Naive thymus-derived CD4-positive, alpha-beta T cell (primary cell): ENCODE data around the gene FAM117A. TPM values are rescaled to one million over a fixed set of nuclear protein-coding genes. Genes with fewer than 3 reads are reported as not detected.

ENCODE experiments used
- ATAC-seq: fragments of 150-1000 bp; cut with Tn5 transposase; 2 replicates; pipeline ENCODE4 v1.10.0; 2021; ENCODE audit warnings: mild to moderate bottlenecking, moderate library complexity
- CTCF ChIA-PET: fragments of 350-600 bp; sonication (Branson Sonifier 250); formaldehyde crosslinking; loops from one replicate; lab custom pipeline; 2021; ENCODE audit warnings: antibody characterized with exemption; lab: Charles Lee
- POLR2A ChIA-PET: fragments of 350-600 bp; sonication (Branson Sonifier 250); formaldehyde crosslinking; loops from one replicate; lab custom pipeline; 2021; ENCODE audit warnings: antibody characterized with exemption, inconsistent platforms; lab: Charles Lee
- DNase-seq, 9 donors: peaks; one replicate each; pipeline versions ENCODE4 v3.0.0 to v3.0.0-alpha.2; 2020 to 2022; ENCODE audit warnings: mixed read lengths in 1 of 9
- H3K27ac ChIP-seq: one replicate; pipeline ENCODE4 v1.7.0; 2013; ENCODE audit warnings: mild to moderate bottlenecking, low read depth, low read length, moderate library complexity
- H3K27me3 ChIP-seq, 2 donors: one replicate each; pipeline ENCODE4 v1.7.0; 2013; ENCODE audit warnings: low read length in 2 of 2, mild to moderate bottlenecking in 2 of 2, moderate library complexity in 2 of 2; ENCODE audit not compliant: control insufficient read depth in 2 of 2, insufficient read depth in 2 of 2
- H3K36me3 ChIP-seq, 3 experiments: 1 replicate in 2 of 3; 2 replicates in 1 of 3; pipeline ENCODE4 v1.7.0; 2013; ENCODE audit warnings: low read length in 3 of 3, mild to moderate bottlenecking in 3 of 3, moderate library complexity in 1 of 3; ENCODE audit not compliant: insufficient read depth in 3 of 3, control insufficient read depth in 2 of 3
- H3K4me1 ChIP-seq, 2 donors: one replicate each; pipeline ENCODE4 v1.7.0; 2013; ENCODE audit warnings: low read length in 2 of 2, mild to moderate bottlenecking in 2 of 2, moderate library complexity in 1 of 2; ENCODE audit not compliant: control insufficient read depth in 2 of 2, insufficient read depth in 2 of 2
- H3K4me3 ChIP-seq: 2 replicates; pipeline ENCODE4 v1.7.0; 2013; ENCODE audit warnings: mild to moderate bottlenecking, low read length
- H3K9me3 ChIP-seq, 3 experiments: 1 replicate in 2 of 3; 2 replicates in 1 of 3; pipeline ENCODE4 v1.7.0; 2013; ENCODE audit warnings: low read length in 3 of 3; ENCODE audit not compliant: control insufficient read depth in 2 of 3
- H3K27ac Mint-ChIP-seq, 9 donors: one replicate each; pipeline ENCODE4 v1.8.0; 2020 to 2022; ENCODE audit warnings: mixed read lengths in 9 of 9, mild to moderate bottlenecking in 8 of 9, moderate library complexity in 5 of 9, inconsistent platforms in 2 of 9
- H3K27me3 Mint-ChIP-seq, 5 donors: one replicate each; pipeline ENCODE4 v1.8.0; 2021 to 2022; ENCODE audit warnings: mixed read lengths in 5 of 5, mild to moderate bottlenecking in 1 of 5
- H3K36me3 Mint-ChIP-seq, 5 donors: one replicate each; pipeline ENCODE4 v1.8.0; 2020 to 2022; ENCODE audit warnings: mixed read lengths in 5 of 5, mild to moderate bottlenecking in 3 of 5, inconsistent platforms in 1 of 5
- H3K4me1 Mint-ChIP-seq, 7 donors: one replicate each; pipeline ENCODE4 v1.8.0; 2020 to 2022; ENCODE audit warnings: mixed read lengths in 7 of 7, mild to moderate bottlenecking in 3 of 7, inconsistent platforms in 1 of 7
- H3K4me3 Mint-ChIP-seq, 10 donors: one replicate each; pipeline ENCODE4 v1.8.0; 2020 to 2022; ENCODE audit warnings: mild to moderate bottlenecking in 10 of 10, mixed read lengths in 10 of 10, moderate library complexity in 6 of 10, inconsistent platforms in 2 of 10
- H3K9me3 Mint-ChIP-seq, 11 donors: one replicate each; pipeline ENCODE4 v1.8.0; 2020 to 2022; ENCODE audit warnings: mixed read lengths in 11 of 11, mild to moderate bottlenecking in 4 of 11, inconsistent platforms in 1 of 11, moderate library complexity in 1 of 11
- intact Hi-C, 2 donors: fragments of 100-400 bp; cut with micrococcal nuclease; formaldehyde crosslinking; loops; one replicate each; pipeline ENCODE4 v1.15.1; 2023
- polyA plus RNA-seq, 2 donors: library from polyadenylated mRNA; unstranded; fragments of 300-500 nt; fragmentation: Illumina TruSeq; gene quantifications; one replicate each; pipeline ENCODE4 v1.2.3, GENCODE V29; 2021
- total RNA-seq, 6 experiments: library from RNA in 5 of 6; stranded (reverse) in 5 of 6; gene quantifications; 1 replicate in 5 of 6; 2 replicates in 1 of 6; pipeline ENCODE4 v1.2.3 and lab custom pipeline; 2021 to 2026

FAM117A gene
- total and polyA plus RNA-seq, 7 experiments from 2014 or later = 31.8 to 99.1 (median 58.5) TPM

- ChIA-PET CTCF (interaction anchor here (0.5 to 2.1 kb wide), 4 partner anchors 9 to 143 kb away, joined by 4 to 8 read pairs (median 6); partner anchors contain the start of gene SLC35B1), POLR2A (interaction anchor here (1.1 to 2.8 kb wide), 4 partner anchors 11 to 64 kb away, joined by 3 to 9 read pairs (median 5); partner anchors contain the start of gene FAM117A)
- intact Hi-C loops = loop anchor here in 1 of 2 donors (5.0 kb wide), 3 partner anchors 68 to 203 kb away; partner anchors contain the start of gene NGFR
- peaks cover 4 to 22% (median 11%) of the 10 kb centered on the region in 5 donors for H3K36me3 Mint-ChIP-seq
- ATAC-seq (no peak), DNase-seq (no peak)
- H3K4me3 Mint-ChIP-seq = no peak overlapping the region
- no peak overlapping the region for H3K4me3 ChIP-seq
- H3K9me3 Mint-ChIP-seq = no peaks in the 10 kb centered on the region
- H3K36me3 ChIP-seq = peaks cover 22 to 55% (median 31%) of the 10 kb centered on the region in 3 experiments
- peak overlapping the region in 6 of 9 donors; percentile 1 to 75 (median 54) for H3K27ac Mint-ChIP-seq
- no peaks in the 10 kb centered on the region for H3K9me3 ChIP-seq
- peaks cover 19 to 39% (median 29%) of the 10 kb centered on the region in 7 donors for H3K4me1 Mint-ChIP-seq
- H3K27me3 Mint-ChIP-seq = no peaks in the 10 kb centered on the region
- H3K27me3 ChIP-seq = no peaks in the 10 kb centered on the region
- no peak overlapping the region for H3K27ac ChIP-seq
- peaks cover 13 to 16% of the 10 kb centered on the region in 2 donors for H3K4me1 ChIP-seq
These were observed 63.9 kb downstream of the FAM117A start for GRCh38 chr17:49699966-49700575.

- POLR2A ChIA-PET = interaction anchor here (0.8 to 1.1 kb wide), 2 partner anchors 11 to 126 kb away, joined by 3 to 7 read pairs; no protein-coding TSS in a partner anchor
- no peak overlapping the region for H3K27ac Mint-ChIP-seq
- DNase-seq (no peak), ATAC-seq (no peak)
- Histone ChIP-seq H3K9me3 (no peaks in the 10 kb centered on the region), H3K4me1 (peaks cover 13 to 17% of the 10 kb centered on the region in 2 donors), H3K27me3 (no peaks in the 10 kb centered on the region), H3K27ac (no peak overlapping the region), H3K36me3 (peaks cover 4 to 34% (median 14%) of the 10 kb centered on the region in 3 experiments), H3K4me3 (no peak overlapping the region)
- H3K27me3 Mint-ChIP-seq = no peaks in the 10 kb centered on the region
- CTCF ChIA-PET = interaction anchor here (0.7 to 2.1 kb wide), 4 partner anchors 127 to 184 kb away, joined by 3 to 7 read pairs (median 4); no protein-coding TSS in a partner anchor
- H3K9me3 Mint-ChIP-seq = no peaks in the 10 kb centered on the region
- H3K4me1 Mint-ChIP-seq = peaks cover 20 to 48% (median 32%) of the 10 kb centered on the region in 7 donors
- intact Hi-C loops = loop anchor here in 1 of 2 donors (5.0 kb wide), 3 partner anchors 66 to 201 kb away; partner anchors contain the start of gene NGFR
- peaks cover 4 to 9% (median 5%) of the 10 kb centered on the region in 5 donors for H3K36me3 Mint-ChIP-seq
- no peak overlapping the region for H3K4me3 Mint-ChIP-seq
These were observed 65.9 kb downstream of the FAM117A start for GRCh38 chr17:49698005-49698404.

GRCh38 chr17:49696233-49696761 is 67.6 kb downstream of the FAM117A start:
- peaks cover 0 to 18% (median 4%) of the 10 kb centered on the region in 3 experiments for H3K36me3 ChIP-seq
- no peaks in the 10 kb centered on the region for H3K9me3 ChIP-seq
- peak overlapping the region; percentile 60 for H3K27ac ChIP-seq
- H3K27me3 ChIP-seq = no peaks in the 10 kb centered on the region
- Mint-ChIP-seq H3K27ac (peak overlapping the region; percentile 76 to 94 (median 88)), H3K27me3 (no peaks in the 10 kb centered on the region), H3K36me3 (peaks cover 3 to 9% (median 7%) of the 10 kb centered on the region in 5 donors), H3K4me3 (peak overlapping the region; percentile 1 to 67 (median 36)), H3K9me3 (no peaks in the 10 kb centered on the region), H3K4me1 (peaks cover 27 to 62% (median 39%) of the 10 kb centered on the region in 7 donors)
- H3K4me1 ChIP-seq = peaks cover 13 to 20% of the 10 kb centered on the region in 2 donors
- CTCF ChIA-PET = interaction anchor here (0.5 to 3.8 kb wide), 19 partner anchors 8 to 299 kb away, joined by 3 to 38 read pairs (median 5); partner anchors contain the start of genes KAT7, SLC35B1 and SPOP
- intact Hi-C loops = loop anchor here (1.0 to 5.0 kb wide), 5 partner anchors 12 to 199 kb away; partner anchors contain the start of gene NGFR (in 1 of the 2)
- no peak overlapping the region for H3K4me3 ChIP-seq
- DNase-seq (peak in 8 of 9 donors; percentile 32 to 78 (median 52)), ATAC-seq (peak; percentile 92)
- POLR2A ChIA-PET = interaction anchor here (0.6 to 2.7 kb wide), 18 partner anchors 8 to 1684 kb away, joined by 3 to 13 read pairs (median 4); partner anchors contain the start of genes FAM117A, KAT7, SLC35B1 and SPOP

- no peaks in the 10 kb centered on the region for H3K9me3 ChIP-seq
- H3K36me3 ChIP-seq = peaks cover 0 to 13% (median 0%) of the 10 kb centered on the region in 3 experiments
- no peak overlapping the region for H3K4me3 ChIP-seq
- H3K27me3 ChIP-seq = no peaks in the 10 kb centered on the region
- intact Hi-C loops = loop anchor here (1.0 to 5.0 kb wide), 8 partner anchors 13 to 198 kb away; partner anchors contain the start of genes NGFR (in 1 of the 2) and NXPH3 (in 1 of the 2)
- CTCF ChIA-PET = interaction anchor here (0.5 to 3.8 kb wide), 20 partner anchors 9 to 289 kb away, joined by 3 to 38 read pairs (median 4); partner anchors contain the start of genes KAT7, SLC35B1 and SPOP
- peak overlapping the region; percentile 60 for H3K27ac ChIP-seq
- H3K36me3 Mint-ChIP-seq = peaks cover 2 to 9% (median 7%) of the 10 kb centered on the region in 5 donors
- peak; percentile 12 for ATAC-seq
- H3K4me3 Mint-ChIP-seq = peak overlapping the region; percentile 1 to 67 (median 36)
- peaks cover 28 to 63% (median 44%) of the 10 kb centered on the region in 7 donors for H3K4me1 Mint-ChIP-seq
- no peaks in the 10 kb centered on the region for H3K27me3 Mint-ChIP-seq
- no peaks in the 10 kb centered on the region for H3K9me3 Mint-ChIP-seq
- no peak for DNase-seq
- H3K4me1 ChIP-seq = peaks cover 13 to 25% of the 10 kb centered on the region in 2 donors
- POLR2A ChIA-PET = interaction anchor here (0.6 to 2.7 kb wide), 16 partner anchors 9 to 1683 kb away, joined by 3 to 13 read pairs (median 4); partner anchors contain the start of genes FAM117A, KAT7, SLC35B1 and SPOP
- peak overlapping the region; percentile 76 to 94 (median 88) for H3K27ac Mint-ChIP-seq
These were observed 68.2 kb downstream of the FAM117A start for GRCh38 chr17:49695698-49696232.

- peak; percentile 67 for ATAC-seq
- H3K9me3 Mint-ChIP-seq = no peaks in the 10 kb centered on the region
- peak; percentile 45 to 78 (median 62) for DNase-seq
- peak overlapping the region in 8 of 9 donors; percentile 76 to 92 (median 86) for H3K27ac Mint-ChIP-seq
- no peak overlapping the region for H3K4me3 ChIP-seq
- H3K9me3 ChIP-seq = no peaks in the 10 kb centered on the region
- intact Hi-C loops = loop anchor here (1.0 to 5.0 kb wide), 6 partner anchors 18 to 198 kb away; partner anchors contain the start of genes NGFR (in 1 of the 2) and NXPH3 (in 1 of the 2)
- no peak overlapping the region for H3K27ac ChIP-seq
- H3K36me3 Mint-ChIP-seq = peaks cover 2 to 9% (median 7%) of the 10 kb centered on the region in 5 donors
- CTCF ChIA-PET = interaction anchor here (1.0 to 3.8 kb wide), 11 partner anchors 8 to 138 kb away, joined by 3 to 38 read pairs (median 7); partner anchors contain the start of gene SLC35B1
- no peaks in the 10 kb centered on the region for H3K27me3 Mint-ChIP-seq
- peaks cover 13 to 29% of the 10 kb centered on the region in 2 donors for H3K4me1 ChIP-seq
- peak overlapping the region in 6 of 10 donors; percentile 23 to 62 (median 57) for H3K4me3 Mint-ChIP-seq
- peaks cover 28 to 66% (median 50%) of the 10 kb centered on the region in 7 donors for H3K4me1 Mint-ChIP-seq
- peaks cover 0 to 6% (median 0%) of the 10 kb centered on the region in 3 experiments for H3K36me3 ChIP-seq
- no peaks in the 10 kb centered on the region for H3K27me3 ChIP-seq
- POLR2A ChIA-PET = interaction anchor here (0.5 to 2.7 kb wide), 9 partner anchors 9 to 1683 kb away, joined by 3 to 13 read pairs (median 5); partner anchors contain the start of genes FAM117A, SLC35B1 and SPOP
These were observed 68.9 kb downstream of the FAM117A start for GRCh38 chr17:49694847-49695697.
